GM21381 (cell line): ENCODE results near the gene GMIP.

Source experiments
- ATAC-seq: cut with Tn5 transposase; IDR thresholded peaks from one replicate; pipeline ENCODE4 v1.9.1; 2021; ENCODE audit warnings: mild to moderate bottlenecking, moderate library complexity; ENCODE audit not compliant: unreplicated experiment

GMIP gene

DNA sequence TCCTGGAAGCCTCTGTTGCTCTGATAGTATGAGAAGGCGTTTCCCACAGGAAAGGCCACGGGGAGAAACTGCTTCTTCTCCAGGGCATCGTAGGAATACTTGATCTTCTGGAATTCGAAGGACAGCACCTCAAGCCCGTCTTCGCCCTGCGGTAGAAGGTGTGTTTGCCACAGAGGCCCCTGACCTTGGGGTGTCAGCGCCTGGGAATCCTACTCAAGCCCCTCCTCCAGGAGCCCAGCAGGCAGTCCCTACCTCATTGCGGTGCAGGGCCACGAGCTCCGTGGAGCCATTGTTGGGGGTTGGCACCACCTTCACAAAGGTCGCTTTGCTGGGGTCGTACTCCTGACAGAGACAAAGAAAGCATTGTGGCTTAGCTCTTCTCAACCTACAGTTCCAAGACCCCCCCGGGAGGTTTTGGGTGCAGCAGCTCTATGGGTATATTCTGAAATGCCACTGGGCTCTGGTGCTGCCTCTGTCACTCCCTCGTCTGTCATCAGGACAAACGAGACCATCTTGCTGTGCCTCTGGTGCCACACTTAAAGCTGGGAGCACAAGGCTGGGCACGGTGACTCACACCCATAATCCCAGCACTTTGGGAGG lies 16.3 kb upstream of the GMIP start:
- ATAC-seq, result no peak

DNA sequence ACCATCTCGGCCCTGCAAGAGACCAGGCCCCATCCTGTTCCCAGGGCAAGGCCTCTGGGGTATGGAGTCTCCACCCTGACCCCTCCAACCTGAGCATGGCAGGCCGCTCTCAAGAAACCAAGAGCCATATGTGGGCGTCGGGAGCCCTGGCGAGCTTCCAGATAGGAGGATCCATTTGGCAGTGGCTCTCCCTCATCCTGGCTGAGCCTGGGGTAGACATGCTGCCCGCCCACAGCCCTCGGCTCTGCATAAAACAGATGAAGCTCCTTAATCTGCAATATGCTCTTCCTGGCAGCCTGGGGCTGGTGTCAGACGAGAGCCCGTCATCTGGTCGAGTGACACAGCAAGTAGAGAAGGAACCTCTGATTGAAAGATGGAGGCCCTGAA lies 13.9 kb upstream of the GMIP start:
- no peak for ATAC-seq

DNA sequence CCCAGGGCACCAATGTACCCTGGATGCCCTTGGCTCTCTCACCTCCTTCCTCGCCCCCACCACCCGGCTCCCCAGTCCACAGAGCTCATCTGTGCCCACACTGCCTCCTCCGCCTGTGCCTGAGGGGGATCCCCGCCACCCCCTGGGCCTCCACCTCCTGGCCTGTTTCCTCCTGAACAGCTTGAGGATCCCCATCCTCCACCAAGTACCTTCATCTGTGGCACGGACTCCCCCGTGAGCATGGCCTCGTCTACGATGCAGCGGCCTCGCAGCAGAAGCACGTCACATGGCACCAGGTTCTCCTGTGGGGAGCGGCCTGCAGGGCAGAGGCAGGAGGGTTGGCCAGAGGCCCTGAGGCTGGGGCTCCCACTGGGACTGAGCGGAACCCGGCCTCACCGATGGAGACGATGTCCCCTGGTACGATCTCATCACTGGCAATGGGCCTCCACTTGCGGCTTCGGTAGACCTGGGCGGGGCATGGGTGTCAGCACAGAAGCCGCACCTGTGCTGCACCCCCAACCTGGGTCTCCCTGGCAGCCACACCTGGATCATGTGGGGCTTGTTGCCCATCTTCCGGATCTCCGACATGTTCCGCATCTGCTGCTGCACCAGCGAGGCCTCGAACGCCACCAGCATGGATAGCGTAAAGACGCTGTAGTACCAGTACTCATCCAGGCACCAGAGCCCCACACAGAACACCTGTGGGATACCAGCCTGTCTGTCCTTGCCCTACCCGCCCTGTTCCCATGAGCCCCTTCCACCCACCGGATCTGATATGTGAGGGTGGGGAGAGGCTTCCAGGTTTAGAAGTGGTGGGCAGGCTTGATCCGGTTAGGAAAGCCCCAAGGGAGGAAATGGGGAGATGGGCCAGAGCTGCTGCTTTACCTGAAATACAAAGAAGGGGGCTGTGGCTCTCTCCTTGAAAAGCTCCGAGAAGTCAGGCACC lies 13.3 kb upstream of the GMIP start:
- ATAC-seq, result no peak

DNA sequence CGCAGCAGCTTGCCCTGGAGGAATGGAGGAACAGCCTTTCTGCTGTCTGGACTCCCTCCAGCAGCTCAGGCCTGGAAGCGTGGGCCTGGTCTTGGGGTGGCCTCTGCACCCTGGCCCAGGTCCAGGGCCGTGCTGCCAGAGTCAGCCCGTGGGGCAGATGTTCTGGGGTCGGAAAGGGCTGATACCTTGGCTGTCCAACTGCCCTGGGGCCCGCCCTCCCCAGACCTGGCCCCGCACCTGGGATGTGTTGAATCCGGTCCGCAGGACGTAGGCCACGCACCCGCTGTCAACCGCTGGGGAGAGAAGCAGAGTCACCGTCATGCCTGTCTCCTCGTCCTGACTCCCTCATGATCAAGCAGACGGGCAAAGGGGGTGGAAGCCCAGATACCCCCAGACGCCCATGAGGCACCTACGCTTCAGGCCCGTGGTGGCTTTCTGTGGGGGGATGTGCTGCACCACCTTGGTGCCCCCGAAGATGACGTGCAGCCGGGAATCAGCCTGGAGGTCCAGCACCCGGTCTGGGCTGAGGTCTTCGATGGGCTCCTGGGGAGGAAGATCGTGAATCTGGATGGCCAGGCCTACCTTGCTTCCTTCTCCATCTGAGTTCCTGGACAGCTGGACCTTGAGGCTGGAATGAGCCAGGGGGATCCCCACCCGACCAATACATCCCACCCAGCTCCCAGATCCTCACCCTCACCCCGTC lies 12.3 kb upstream of the GMIP start:
- no peak for ATAC-seq

DNA sequence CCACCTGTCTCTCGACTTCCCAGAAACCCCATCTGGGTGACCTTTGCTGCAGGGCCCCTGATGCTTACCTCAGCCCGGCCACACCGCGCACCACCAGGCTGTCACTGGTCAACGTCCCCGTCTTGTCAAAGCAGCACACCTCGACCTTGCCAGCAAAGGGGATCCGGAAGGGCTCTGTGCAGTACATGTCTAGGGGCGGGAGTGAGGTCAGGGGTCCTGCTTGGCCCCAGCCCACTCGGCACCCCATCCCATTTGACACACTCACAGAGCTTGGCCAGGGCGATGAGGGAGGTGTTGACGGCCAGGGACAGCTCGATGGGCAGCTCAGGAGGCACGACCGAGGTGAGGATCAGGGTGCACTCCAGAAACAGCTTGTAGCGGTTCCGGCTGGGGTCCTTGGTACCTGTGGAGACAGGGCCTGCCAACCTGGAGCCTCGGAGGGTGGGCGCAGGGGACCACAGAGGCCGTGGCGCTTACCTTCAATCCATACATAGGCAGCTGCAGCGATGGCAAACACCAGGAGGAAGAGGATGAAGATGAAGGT lies 11.7 kb upstream of the GMIP start:
- no peak for ATAC-seq

DNA sequence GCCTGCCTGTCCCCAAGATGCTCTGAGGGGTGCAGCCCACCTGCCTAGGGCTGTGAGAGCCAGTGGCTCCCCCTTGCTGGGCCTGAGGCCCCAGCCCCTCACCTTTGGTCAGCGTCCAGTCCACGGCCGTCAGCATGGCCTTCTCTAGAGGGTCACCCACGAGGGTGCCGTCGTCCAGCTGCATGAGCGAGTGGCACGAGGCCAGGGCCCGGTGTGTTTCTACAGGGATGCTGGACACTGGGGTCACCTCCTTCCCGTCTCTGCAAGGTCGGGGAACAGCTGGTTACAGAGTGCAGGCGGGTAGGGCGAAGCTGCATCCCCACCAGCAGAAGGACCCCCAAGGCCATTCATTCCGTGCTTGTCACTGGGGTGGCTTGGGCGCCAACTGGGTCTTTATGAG lies 11.0 kb upstream of the GMIP start:
- ATAC-seq, result no peak

DNA sequence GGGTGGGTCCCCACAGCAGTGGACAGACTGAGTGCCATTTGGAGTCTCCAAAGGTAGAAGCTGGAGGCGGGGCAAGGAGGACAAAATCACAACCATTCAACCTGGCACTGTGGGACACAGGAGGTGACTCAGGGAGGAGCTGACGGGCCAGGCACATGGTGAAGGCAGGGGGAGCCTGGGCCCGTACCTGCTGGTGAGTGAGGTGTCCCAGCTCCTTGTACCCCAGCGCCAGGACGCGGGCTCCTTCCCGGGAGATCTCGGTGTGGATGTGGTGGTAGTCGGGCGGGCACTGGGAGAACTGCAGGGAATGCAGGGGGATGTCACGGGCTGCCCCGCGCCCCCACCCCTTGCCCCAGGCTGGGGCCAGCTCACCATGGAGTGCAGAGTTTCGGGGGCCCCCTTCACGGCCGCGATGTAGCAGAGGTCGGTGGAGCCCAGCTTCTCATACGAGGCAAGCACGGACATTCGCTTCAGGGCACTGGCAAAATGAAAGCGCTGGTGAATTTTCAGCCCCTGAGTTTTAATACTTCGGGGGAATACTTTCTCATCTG lies 10.2 kb upstream of the GMIP start:
- no peak for ATAC-seq

DNA sequence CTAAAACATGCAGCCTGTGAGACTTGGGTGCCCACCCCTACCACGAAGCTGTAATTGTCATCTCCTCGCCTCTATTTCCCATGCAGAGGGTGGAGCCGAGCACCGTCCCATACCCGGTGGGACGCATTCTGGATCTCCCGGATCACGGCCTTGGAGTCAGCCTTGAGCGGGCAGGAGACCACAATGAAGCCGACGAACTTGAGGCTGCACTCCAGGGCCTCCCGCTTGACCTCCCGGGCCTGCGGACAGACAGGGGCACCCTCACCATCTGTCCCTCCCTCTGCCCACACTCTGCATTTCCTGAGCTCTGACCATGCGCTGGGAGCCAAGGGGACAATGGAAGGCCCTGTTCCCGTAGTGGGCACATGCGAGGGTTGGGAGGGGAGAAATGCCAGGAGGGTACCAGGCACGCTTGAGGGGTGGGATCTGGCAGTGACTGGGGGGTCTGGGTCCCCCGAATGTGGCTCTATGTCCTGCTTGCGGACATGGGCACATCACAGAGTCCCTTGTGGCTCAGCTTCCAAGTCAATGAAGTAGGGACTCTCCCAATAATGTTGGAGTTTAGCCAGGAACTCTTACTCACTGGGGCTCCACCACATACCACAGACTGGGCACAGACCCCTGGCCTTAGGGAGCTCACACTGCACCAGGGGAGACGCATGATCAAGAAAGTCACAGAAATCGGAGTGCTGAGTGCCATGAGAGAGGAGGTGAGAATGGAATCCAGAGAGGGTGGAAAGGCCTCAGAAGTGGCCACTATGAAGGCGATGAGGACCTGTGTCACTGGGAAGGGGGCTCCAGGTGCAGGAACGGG lies 9.2 kb upstream of the GMIP start:
- no peak for ATAC-seq

DNA sequence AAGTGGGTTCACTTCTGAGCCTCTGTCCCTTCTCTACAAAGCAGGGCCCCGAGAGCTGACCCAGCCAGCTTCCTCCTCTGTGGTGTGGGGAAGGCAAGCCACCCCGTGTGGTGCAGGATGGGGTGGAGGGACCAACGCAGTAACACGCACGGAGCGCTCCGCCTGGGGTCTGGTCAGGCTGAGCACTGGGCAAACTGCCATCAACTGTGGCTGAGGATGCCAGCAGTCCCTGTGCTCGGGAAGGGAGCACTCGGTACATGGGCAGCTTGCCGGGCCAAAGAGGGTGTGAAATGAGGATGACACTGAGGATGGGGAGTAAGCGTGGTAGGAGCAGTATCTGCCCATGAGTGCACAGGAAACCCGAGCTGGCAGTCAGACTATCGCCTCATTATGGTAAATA lies 7.6 kb upstream of the GMIP start:
- ATAC-seq, result no peak

DNA sequence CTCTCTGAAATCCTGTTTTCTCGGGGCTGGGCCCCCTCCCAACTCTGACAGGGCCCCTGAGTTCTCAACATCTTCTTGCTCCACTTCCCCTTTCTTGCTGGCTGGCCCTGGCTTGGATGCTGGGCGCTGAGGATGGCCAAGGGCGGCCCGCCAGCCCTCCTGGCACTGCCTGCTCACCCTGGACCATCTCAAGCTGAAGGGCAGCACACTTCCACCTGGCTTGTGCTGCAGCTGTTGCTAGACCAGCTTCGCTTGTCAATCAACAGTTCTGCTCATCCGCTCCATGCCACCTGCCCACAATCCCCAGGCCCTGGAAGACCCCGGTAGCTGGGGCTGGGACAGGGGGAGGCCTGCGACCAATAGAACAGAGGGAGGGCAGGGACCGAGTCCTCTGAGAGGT lies 6.9 kb upstream of the GMIP start:
- no peak for ATAC-seq

DNA sequence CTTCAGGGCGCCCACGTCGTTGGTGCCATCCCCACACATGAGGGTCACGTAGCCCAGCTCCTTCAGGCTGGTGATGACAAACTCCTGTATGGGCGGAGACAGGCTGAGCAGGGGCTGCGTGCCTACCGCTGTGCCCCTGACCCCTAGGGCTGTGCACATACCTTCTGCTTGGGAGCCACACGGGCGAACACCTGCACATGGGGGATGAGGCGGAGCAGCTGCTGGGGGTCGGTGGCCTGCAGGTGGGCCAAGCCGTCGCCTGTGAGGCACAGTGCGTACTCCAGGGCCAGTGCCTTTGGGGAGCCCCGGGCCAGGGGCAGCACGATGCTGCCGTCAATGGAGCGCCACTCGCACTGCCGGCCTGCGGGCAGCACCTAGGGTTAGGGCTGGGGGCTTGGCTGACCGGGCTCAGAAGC lies 6.1 kb upstream of the GMIP start:
- ATAC-seq, result no peak

DNA sequence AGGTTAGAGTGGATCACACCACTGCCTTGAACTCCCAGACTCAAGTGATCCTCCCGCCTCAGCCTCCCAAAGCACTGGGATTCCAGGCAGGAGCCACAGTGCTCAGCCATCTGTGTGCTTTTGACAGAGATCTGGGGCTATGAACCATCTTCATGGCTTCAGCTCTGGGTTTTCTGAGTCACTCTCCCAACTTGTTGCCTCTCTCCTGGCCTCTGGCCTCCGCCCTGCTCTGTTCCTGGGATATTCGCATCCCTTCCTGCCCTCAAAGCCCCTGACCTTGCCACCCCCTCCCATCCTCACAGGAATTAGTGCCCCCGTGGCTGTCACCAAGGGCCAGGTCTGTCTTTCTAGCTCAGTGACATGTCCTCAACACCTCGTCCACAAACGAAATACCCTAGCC lies 5.7 kb upstream of the GMIP start:
- no peak for ATAC-seq

DNA sequence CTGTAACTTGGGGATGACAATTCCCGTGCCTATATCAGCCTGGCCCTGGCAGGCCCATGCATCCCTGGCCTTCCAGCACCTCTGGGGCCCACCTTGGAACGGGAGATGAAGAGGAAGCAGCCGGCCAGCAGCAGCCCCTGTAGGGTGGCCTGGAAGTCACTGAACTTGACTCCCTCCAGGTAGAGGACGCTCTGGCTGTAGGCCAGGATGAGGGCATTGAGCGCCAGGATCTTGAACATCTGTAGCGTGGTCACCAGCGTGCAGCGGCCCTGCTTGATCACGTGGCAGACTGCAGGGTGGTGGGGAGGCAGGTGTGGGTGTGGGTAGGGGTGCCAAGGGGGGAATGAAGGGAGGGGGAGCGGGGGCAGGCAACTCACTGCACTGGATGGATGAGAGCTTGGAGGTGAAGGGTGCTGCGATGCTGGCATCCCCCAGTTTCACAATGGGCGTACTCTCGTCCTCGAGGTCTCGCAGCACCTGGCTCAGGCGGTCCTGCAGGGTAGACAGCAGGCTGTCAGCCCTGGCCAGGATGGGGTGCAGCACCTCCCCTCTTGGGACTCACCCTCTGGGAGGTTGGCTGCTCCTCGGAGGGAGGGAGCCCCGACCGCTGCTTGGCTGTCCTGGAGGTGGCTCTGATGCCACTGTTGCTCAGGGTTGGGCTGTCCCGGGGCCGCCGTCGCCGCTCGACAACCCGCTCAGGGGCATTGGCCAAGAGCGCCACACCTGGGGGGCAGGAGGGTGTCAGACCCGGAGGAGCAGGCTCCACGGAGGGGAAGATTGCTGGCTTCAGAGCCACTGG lies 3.8 kb upstream of the GMIP start:
- ATAC-seq, result no peak

DNA sequence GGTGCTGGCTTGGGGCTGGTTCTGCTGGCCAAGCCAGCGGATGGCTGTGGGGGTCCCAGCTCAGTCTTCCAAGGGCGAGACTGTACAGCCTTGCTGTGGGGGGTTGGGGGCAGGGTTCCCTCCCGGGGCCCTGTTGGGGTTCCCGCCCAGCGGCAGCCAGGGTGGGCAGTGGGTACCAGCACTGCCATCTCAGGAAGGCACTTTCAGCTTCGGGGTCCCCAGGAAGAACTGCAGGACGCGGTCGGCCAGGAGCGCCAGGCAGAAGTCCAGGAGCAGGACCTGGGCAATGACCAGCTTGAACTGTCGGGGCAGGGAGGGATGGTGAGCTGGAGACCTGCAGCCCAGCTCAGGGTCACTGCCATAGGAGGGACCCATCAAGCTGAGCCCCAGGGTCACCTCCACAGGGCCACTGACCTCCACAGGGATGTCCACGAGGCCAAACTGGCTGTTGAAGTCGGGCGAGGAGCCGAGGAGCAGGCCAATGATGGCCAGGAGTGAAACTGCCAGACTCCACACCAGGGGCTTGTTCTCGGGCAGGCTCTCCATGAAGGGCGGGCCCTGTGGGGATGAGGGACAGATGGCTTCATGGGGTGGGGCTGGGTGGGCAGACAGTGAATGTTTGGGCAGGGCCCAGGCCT lies 1.9 kb upstream of the GMIP start:
- no peak for ATAC-seq

DNA sequence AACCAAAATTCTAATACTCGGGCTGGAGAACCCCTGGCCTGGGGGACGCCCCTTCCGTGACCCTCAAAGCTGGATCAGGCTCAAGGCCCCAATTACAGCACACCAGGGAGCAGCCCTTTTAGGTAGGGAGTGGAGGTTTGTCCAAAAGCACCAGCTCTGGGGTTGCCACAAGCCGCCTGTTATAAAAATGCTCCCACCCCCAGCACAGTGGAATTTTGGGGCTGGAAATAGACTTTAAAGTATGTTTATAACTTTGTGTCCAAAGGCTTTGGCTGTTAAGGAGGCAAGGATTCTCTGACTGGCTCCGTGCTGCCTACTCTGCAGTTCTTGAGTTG lies 564 bp upstream of the GMIP start:
- ATAC-seq, result no peak

DNA sequence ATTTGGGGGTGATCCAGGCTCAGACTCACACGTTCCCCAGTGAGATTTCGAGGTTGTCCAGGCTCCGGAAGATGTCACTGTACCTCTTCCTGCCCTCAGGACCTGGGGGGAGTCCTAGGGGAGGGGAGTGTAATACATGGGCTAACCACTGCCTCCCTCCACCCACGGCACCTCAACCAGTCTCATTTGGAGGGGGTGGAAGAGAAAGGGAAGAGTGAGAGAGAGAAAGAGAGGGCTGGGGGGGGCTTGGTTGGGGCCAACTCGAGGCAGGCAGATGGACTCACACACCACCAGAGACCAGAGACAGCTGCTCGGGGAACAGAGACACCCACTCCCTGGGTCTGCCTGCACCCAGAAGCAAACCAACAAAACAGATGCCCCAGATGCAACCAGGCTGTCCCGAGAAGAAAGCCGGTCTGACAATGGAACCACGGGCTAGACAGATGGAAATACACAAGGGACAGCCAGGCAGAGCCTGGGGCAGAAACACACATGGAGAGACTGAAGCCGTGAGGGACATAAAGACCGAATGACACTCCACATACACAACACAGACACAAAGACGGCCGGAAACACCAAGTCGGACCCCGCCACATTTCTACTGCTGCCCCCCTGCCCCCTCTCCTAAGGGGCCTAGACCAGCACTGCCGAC lies 825 bp downstream of the GMIP start:
- ATAC-seq, result peak; percentile 17

DNA sequence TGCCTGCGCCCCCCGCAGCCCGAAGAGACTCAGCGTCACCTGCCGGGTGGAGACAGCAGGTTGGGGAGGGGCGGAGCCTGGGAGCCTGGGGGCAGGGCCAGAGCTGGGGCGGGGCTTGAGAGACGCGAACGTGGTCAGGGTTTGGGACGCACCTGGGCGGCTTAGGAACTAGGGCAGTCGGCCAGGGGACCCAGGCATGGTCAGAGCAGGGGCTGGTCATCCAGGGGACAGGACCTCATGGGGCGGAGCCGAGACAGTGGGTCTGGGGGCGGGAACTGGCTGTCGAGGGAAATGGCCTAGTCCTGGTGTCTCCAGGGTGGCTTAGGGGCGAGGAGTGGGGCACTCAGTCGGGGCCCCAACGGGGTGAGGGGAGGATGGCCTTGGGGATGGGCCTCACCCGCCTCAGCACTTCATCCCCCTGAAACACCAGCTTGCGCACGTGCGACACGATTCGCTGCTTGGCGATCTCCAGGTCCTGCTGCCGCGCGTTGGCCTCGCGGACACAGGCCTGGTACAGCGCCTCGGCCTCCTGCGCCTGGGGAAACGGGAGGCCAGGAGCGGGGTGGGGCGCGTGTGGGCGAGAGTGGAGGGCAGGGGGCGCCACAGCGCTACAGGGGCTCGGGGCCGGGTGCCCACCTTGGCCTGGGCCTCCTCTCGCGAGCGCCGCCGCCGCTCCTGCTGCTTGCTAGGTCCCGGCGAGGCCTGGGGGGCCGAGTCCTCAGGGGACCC lies 5.8 kb downstream of the GMIP start:
- ATAC-seq, result no peak

DNA sequence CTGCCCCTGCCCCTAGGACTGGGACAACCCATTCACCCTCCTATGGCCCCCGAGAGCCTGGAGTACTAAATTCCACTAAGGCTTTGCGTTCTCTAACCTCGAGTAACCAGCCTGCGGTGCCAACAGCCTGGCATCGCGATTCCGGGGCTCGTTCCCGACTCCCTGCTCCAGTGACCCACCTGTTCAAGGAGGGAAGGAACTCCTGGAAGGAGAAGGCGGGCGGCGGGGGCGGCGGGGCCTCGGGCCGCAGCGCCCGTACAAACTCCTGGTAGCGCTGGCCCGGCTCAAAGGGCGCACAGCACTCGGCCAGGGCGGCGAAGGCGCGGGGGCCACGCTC lies 6.3 kb downstream of the GMIP start:
- no peak for ATAC-seq
